ENCODE results near the gene DNAI2. TPM values are rescaled to one million over a fixed set of nuclear protein-coding genes. Genes with fewer than 3 reads are reported as not detected.

DNAI2 gene
- polyA plus RNA-seq, 1 donor from 2014 or later = not detected

GRCh38 chr17:74287031-74287602 lies 13.1 kb downstream of the DNAI2 start:
- no peak overlapping the region for H2AFZ ChIP-seq (ENCODE audit: low read depth, low read length)
- no peaks in the 10 kb centered on the region for H3K27me3 ChIP-seq (ENCODE audit: insufficient read depth, low read depth, low read length)
- no peaks in the 10 kb centered on the region for H3K36me3 ChIP-seq (ENCODE audit: insufficient read depth, low read length)
- no peak overlapping the region for H3K9ac ChIP-seq (ENCODE audit: low read length)
- no peak overlapping the region for H3K4me2 ChIP-seq (ENCODE audit: low read length)
- no peak for TF ChIP-seq RAD21 (conservative IDR thresholded peaks at IDR 0.05)
- TF ChIP-seq EZH2 (IDR thresholded peaks at IDR 0.05; ENCODE audit: borderline replicate concordance, insufficient read depth, low read length, poor library complexity, severe bottlenecking) = no peak
- no peak for TF ChIP-seq CTCF (IDR thresholded peaks at IDR 0.05; ENCODE audit: poor library complexity, severe bottlenecking)
- no peak for TF ChIP-seq TAF1 (IDR thresholded peaks at IDR 0.05; ENCODE audit: low read depth)
- TF ChIP-seq MXI1 (conservative IDR thresholded peaks at IDR 0.05; ENCODE audit: poor library complexity, severe bottlenecking) = no peak
- TF ChIP-seq REST (IDR thresholded peaks at IDR 0.05; ENCODE audit: borderline replicate concordance) = no peak
- no peak for TF ChIP-seq POLR2AphosphoS5 (IDR thresholded peaks at IDR 0.05)
- no peak for TF ChIP-seq EP300 (conservative IDR thresholded peaks at IDR 0.05; ENCODE audit: poor library complexity, severe bottlenecking)
- no peak for TF ChIP-seq SMC3 (conservative IDR thresholded peaks at IDR 0.05; ENCODE audit: poor library complexity)
- H3K79me2 ChIP-seq (replicated peaks; ENCODE audit: insufficient read depth, low read length) = no peaks in the 10 kb centered on the region
- no peaks in the 10 kb centered on the region for H3F3A ChIP-seq (ENCODE audit: insufficient read depth, low read length, poor library complexity, severe bottlenecking)
- H3K9me2 ChIP-seq (ENCODE audit: insufficient read depth, low read length) = no peaks in the 10 kb centered on the region
- H4K20me1 ChIP-seq (ENCODE audit: insufficient read depth) = no peaks in the 10 kb centered on the region
- H3K9me3 ChIP-seq (ENCODE audit: low read length) = no peaks in the 10 kb centered on the region
- no peak overlapping the region for H3K4me3 ChIP-seq (ENCODE audit: low read length)
- H3K27ac ChIP-seq (ENCODE audit: low read length) = no peak overlapping the region

- Histone ChIP-seq H2AFZ (ENCODE audit: low read depth, low read length) (no peak overlapping the region), H3K9ac (ENCODE audit: low read length) (no peak overlapping the region), H3K79me2 (replicated peaks; ENCODE audit: insufficient read depth, low read length) (no peaks in the 10 kb centered on the region), H4K20me1 (ENCODE audit: insufficient read depth) (no peaks in the 10 kb centered on the region), H3F3A (ENCODE audit: insufficient read depth, low read length, poor library complexity, severe bottlenecking) (no peaks in the 10 kb centered on the region), H3K4me2 (ENCODE audit: low read length) (no peak overlapping the region), H3K4me3 (ENCODE audit: low read length) (no peak overlapping the region), H3K27ac (ENCODE audit: low read length) (no peak overlapping the region), H3K9me2 (ENCODE audit: insufficient read depth, low read length) (no peaks in the 10 kb centered on the region), H3K9me3 (ENCODE audit: low read length) (no peaks in the 10 kb centered on the region), H3K27me3 (ENCODE audit: insufficient read depth, low read depth, low read length) (no peaks in the 10 kb centered on the region), H3K36me3 (ENCODE audit: insufficient read depth, low read length) (no peaks in the 10 kb centered on the region)
- no peak for TF ChIP-seq POLR2AphosphoS5 (IDR thresholded peaks at IDR 0.05)
- TF ChIP-seq RAD21 (conservative IDR thresholded peaks at IDR 0.05) = no peak
- TF ChIP-seq EP300 (conservative IDR thresholded peaks at IDR 0.05; ENCODE audit: poor library complexity, severe bottlenecking) = no peak
- TF ChIP-seq SMC3 (conservative IDR thresholded peaks at IDR 0.05; ENCODE audit: poor library complexity) = no peak
- no peak for TF ChIP-seq MXI1 (conservative IDR thresholded peaks at IDR 0.05; ENCODE audit: poor library complexity, severe bottlenecking)
- TF ChIP-seq REST (IDR thresholded peaks at IDR 0.05; ENCODE audit: borderline replicate concordance) = no peak
- no peak for TF ChIP-seq CTCF (IDR thresholded peaks at IDR 0.05; ENCODE audit: poor library complexity, severe bottlenecking)
- no peak for TF ChIP-seq EZH2 (IDR thresholded peaks at IDR 0.05; ENCODE audit: borderline replicate concordance, insufficient read depth, low read length, poor library complexity, severe bottlenecking)
- TF ChIP-seq TAF1 (IDR thresholded peaks at IDR 0.05; ENCODE audit: low read depth) = no peak
Observed at GRCh38 chr17:74288785-74289184, 14.8 kb downstream of the DNAI2 start.

Measured in neural cell (in vitro differentiated cells).